Astrocyte (in vitro differentiated cells and primary cell): ENCODE measurements around the gene NT5C1A. TPM values are rescaled to one million over a fixed set of nuclear protein-coding genes. Genes with fewer than 3 reads are reported as not detected.

Experiments used
- DNase-seq: peaks from one replicate; pipeline ENCODE4 v3.0.0-alpha.2; 2010; ENCODE audit warnings: low read depth
- FAIRE-seq: peaks from 2 replicates; lab custom pipeline; 2011; peaks lifted over from hg19 to GRCh38; lab: Jason Lieb, UNC
- H2AFZ ChIP-seq: 2 replicates; pipeline ENCODE4 v1.6.0; 2012; ENCODE audit warnings: low read depth, low read length, inconsistent platforms
- H3K27ac ChIP-seq: 2 replicates; pipeline ENCODE4 v1.5.1; 2011; ENCODE audit warnings: low read depth, low read length, inconsistent platforms
- H3K27me3 ChIP-seq: 2 replicates; pipeline ENCODE4 v1.6.0; 2011; ENCODE audit warnings: low read length, inconsistent platforms; ENCODE audit not compliant: insufficient read depth
- H3K36me3 ChIP-seq: 2 replicates; pipeline ENCODE4 v1.5.1; 2011; ENCODE audit warnings: low read length, inconsistent platforms; ENCODE audit not compliant: insufficient read depth
- H3K4me1 ChIP-seq: 2 replicates; pipeline ENCODE4 v1.5.1; 2011; ENCODE audit warnings: low read length, inconsistent platforms; ENCODE audit not compliant: insufficient read depth
- H3K4me2 ChIP-seq: 2 replicates; pipeline ENCODE4 v1.6.0; 2012; ENCODE audit warnings: low read length, inconsistent platforms
- H3K4me3 ChIP-seq: 2 replicates; pipeline ENCODE4 v1.5.1; 2011; ENCODE audit warnings: low read depth, mild to moderate bottlenecking, low read length, inconsistent platforms; ENCODE audit not compliant: insufficient read depth
- H3K79me2 ChIP-seq: 2 replicates; pipeline ENCODE4 v1.6.0; 2012; ENCODE audit warnings: mild to moderate bottlenecking, low read length, inconsistent platforms; ENCODE audit not compliant: insufficient read depth
- H3K9ac ChIP-seq: 2 replicates; pipeline ENCODE4 v1.6.0; 2012; ENCODE audit warnings: mild to moderate bottlenecking, low read length, inconsistent platforms
- H3K9me3 ChIP-seq: 2 replicates; pipeline ENCODE4 v1.5.1; 2012; ENCODE audit warnings: low read depth, mild to moderate bottlenecking, low read length, inconsistent platforms; ENCODE audit not compliant: insufficient read depth
- H4K20me1 ChIP-seq: 2 replicates; pipeline ENCODE4 v1.6.0; 2012; ENCODE audit warnings: low read length, inconsistent platforms; ENCODE audit not compliant: insufficient read depth
- H3K27ac Mint-ChIP-seq: one replicate; pipeline ENCODE4 v1.8.0; 2021; ENCODE audit warnings: mild to moderate bottlenecking, mixed read lengths; ENCODE audit not compliant: unreplicated experiment
- H3K27me3 Mint-ChIP-seq: one replicate; pipeline ENCODE4 v1.8.0; 2021; ENCODE audit warnings: low read depth, mixed read lengths; ENCODE audit not compliant: unreplicated experiment
- H3K36me3 Mint-ChIP-seq: one replicate; pipeline ENCODE4 v1.8.0; 2021; ENCODE audit warnings: low read depth, mixed read lengths; ENCODE audit not compliant: unreplicated experiment
- H3K4me1 Mint-ChIP-seq: one replicate; pipeline ENCODE4 v1.8.0; 2021; ENCODE audit warnings: low read depth, mixed read lengths; ENCODE audit not compliant: unreplicated experiment
- H3K4me3 Mint-ChIP-seq: one replicate; pipeline ENCODE4 v1.8.0; 2021; ENCODE audit warnings: mild to moderate bottlenecking, moderate library complexity, mixed read lengths; ENCODE audit not compliant: unreplicated experiment
- H3K9me3 Mint-ChIP-seq: one replicate; pipeline ENCODE4 v1.8.0; 2021; ENCODE audit warnings: mild to moderate bottlenecking, mixed read lengths; ENCODE audit not compliant: unreplicated experiment
- CTCF ChIP-seq: IDR thresholded peaks from 2 replicates; pipeline ENCODE4 v1.5.1; 2011; ENCODE audit warnings: low read depth, mild to moderate bottlenecking, inconsistent platforms, low read length, moderate library complexity; ENCODE audit not compliant: insufficient read depth
- EZH2 ChIP-seq: IDR thresholded peaks from 2 replicates; pipeline ENCODE4 v1.6.1; 2012; ENCODE audit warnings: mild to moderate bottlenecking, low read length, inconsistent platforms; ENCODE audit not compliant: insufficient read depth
- total RNA-seq: library from RNA; stranded (reverse); gene quantifications from 2 replicates; pipeline ENCODE4 v1.2.1, GENCODE V29; 2021

Gene NT5C1A
- total RNA-seq, 1 donor from 2014 or later: 0.20 TPM

GRCh38 chr1:39672551-39672947 is 642 bp upstream of the NT5C1A start:
- H3K9ac ChIP-seq: no peak overlapping the region
- no peak overlapping the region for H3K27ac ChIP-seq
- H3K4me3 Mint-ChIP-seq: peak overlapping the region; percentile 78
- peaks cover 6% of the 10 kb centered on the region for H3K9me3 Mint-ChIP-seq
- no peaks in the 10 kb centered on the region for H3K36me3 ChIP-seq
- H3K4me1 ChIP-seq: peaks cover 6% of the 10 kb centered on the region
- no peaks in the 10 kb centered on the region for H4K20me1 ChIP-seq
- FAIRE-seq (no peak), DNase-seq (no peak)
- H3K4me2 ChIP-seq: peak overlapping the region; percentile 83
- peaks cover 4% of the 10 kb centered on the region for H3K4me1 Mint-ChIP-seq
- TF ChIP-seq EZH2 (peak; percentile 21), CTCF (peak; percentile 30)
- H3K9me3 ChIP-seq: peaks cover 4% of the 10 kb centered on the region
- H3K36me3 Mint-ChIP-seq: peaks cover 4% of the 10 kb centered on the region
- H3K27ac Mint-ChIP-seq: no peak overlapping the region
- H3K79me2 ChIP-seq: no peaks in the 10 kb centered on the region
- H3K27me3 ChIP-seq: peaks cover 47% of the 10 kb centered on the region
- H3K4me3 ChIP-seq: no peak overlapping the region
- peaks cover 79% of the 10 kb centered on the region for H3K27me3 Mint-ChIP-seq
- peak overlapping the region; percentile 56 for H2AFZ ChIP-seq

GRCh38 chr1:39671433-39671792 is 494 bp downstream of the NT5C1A start:
- Histone ChIP-seq H3K79me2 (no peaks in the 10 kb centered on the region), H3K4me1 (peaks cover 6% of the 10 kb centered on the region), H2AFZ (peak overlapping the region; percentile 56), H3K36me3 (no peaks in the 10 kb centered on the region), H3K27me3 (peaks cover 51% of the 10 kb centered on the region), H3K9me3 (peaks cover 4% of the 10 kb centered on the region), H3K4me2 (peak overlapping the region; percentile 83), H3K27ac (no peak overlapping the region), H3K9ac (no peak overlapping the region), H3K4me3 (peak overlapping the region; percentile 40), H4K20me1 (no peaks in the 10 kb centered on the region)
- TF ChIP-seq EZH2: no peak
- TF ChIP-seq CTCF: no peak
- peaks cover 6% of the 10 kb centered on the region for H3K9me3 Mint-ChIP-seq
- no peak overlapping the region for H3K27ac Mint-ChIP-seq
- FAIRE-seq: no peak
- no peak for DNase-seq
- H3K4me1 Mint-ChIP-seq: no peaks in the 10 kb centered on the region
- peaks cover 7% of the 10 kb centered on the region for H3K36me3 Mint-ChIP-seq
- peaks cover 78% of the 10 kb centered on the region for H3K27me3 Mint-ChIP-seq
- no peak overlapping the region for H3K4me3 Mint-ChIP-seq

GRCh38 chr1:39670689-39671088 is 1.2 kb downstream of the NT5C1A start:
- Histone ChIP-seq H3K9ac (no peak overlapping the region), H3K36me3 (no peaks in the 10 kb centered on the region), H2AFZ (no peak overlapping the region), H3K4me3 (no peak overlapping the region), H3K9me3 (peaks cover 4% of the 10 kb centered on the region), H3K27me3 (peaks cover 56% of the 10 kb centered on the region), H4K20me1 (no peaks in the 10 kb centered on the region), H3K27ac (no peak overlapping the region), H3K4me2 (no peak overlapping the region), H3K79me2 (no peaks in the 10 kb centered on the region), H3K4me1 (peaks cover 6% of the 10 kb centered on the region)
- TF ChIP-seq EZH2: no peak
- TF ChIP-seq CTCF: no peak
- no peak for FAIRE-seq
- no peak for DNase-seq
- H3K27ac Mint-ChIP-seq: no peak overlapping the region
- peaks cover 6% of the 10 kb centered on the region for H3K9me3 Mint-ChIP-seq
- H3K36me3 Mint-ChIP-seq: peaks cover 7% of the 10 kb centered on the region
- H3K27me3 Mint-ChIP-seq: peaks cover 83% of the 10 kb centered on the region
- no peak overlapping the region for H3K4me3 Mint-ChIP-seq
- no peaks in the 10 kb centered on the region for H3K4me1 Mint-ChIP-seq
